Fibroblast of skin of abdomen (primary cell): ENCODE results near the gene TMED4.
"Not testable (repeated sequence)": the region's sequence is repeated elsewhere in the genome, so short reads cannot be mapped to it uniquely, and the experiment has no call there.

Experiments used
- DNase-seq: peaks from one replicate; pipeline ENCODE4 v3.0.0-alpha.2; 2013

TMED4 gene

DNA sequence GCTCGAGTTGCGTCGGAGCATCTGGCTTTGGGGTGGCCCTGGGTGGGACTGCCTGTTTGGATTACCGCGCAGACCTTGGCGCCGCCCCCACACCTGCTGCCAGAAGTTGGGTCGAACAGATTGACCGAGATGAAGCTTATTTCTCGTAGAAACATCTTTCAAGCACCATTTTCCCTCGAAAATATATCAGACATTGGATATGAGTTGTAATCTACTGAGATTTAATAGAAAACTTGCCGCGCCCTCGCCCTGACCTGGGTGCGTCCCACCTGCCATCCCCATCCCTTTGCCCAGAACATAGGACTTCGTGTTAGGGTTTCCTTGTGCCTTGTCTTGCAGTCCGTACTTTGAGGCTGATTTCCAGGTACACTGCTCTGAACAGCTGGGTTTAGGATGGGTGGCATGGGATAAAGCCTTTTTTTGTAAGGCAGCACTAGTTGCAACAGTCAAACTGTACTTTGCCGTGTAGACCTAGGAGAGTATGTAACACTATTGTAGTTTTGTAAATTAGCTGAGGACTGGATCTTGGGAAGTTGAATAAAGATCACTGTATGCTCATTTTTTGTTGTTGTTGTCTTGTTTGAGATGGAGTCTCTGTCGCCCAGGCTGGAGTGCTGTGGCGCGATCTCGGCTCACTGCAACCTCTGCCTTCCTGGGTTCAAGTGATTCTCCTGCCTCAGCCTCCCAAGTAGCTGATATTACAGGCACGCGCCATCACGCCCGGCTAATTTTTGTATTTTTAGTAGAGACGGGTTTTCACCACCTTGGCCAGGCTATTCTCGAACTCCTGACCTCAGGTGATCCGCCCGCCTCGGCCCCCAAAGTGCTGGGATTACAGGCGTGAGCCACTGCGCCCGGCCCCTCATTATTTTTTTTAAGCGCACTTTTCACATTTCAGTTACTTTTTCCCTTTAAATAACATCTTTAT is 25.4 kb upstream of the TMED4 start:
- no peak for DNase-seq

DNA sequence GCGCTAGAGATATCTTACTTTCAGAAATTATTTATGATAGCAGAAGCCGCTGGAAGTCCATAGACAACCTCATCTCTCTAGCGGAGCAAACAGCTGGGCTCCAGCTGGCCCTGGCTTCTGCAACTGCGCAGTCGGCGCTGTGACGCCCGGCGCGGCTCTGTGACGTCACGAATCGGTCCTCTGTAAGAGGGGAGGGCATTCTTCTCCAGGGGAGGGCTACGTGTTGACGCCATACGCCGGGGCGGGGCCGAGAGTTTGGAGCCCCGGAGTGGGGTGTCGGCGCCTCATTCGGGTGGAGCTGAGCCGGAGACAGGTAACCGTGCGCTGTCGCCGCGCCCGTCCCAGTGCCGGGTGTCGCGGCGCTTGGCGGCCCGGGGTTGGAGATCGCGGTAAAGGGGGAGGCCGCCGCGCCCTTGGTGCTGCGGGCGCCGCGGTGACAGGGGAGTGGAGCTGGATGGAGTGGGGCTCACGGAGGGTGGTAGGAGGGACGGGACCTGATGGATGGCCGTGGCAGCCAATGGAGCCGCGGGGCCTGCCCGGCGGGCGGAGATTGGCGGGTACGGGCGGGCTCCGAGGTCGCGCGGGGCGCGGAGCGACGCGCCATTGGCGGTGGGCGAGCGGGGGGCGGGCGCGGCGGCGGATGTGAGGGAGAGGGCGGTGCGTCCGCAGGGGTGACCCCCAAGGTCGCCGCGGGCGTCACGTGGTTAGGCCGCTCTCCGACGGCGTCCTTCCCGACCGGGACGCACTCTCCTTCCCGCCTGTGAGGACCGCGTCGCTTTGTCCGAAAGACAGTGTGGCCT is 24.5 kb upstream of the TMED4 start, which contains the start of gene OGDH:
Gene OGDH (plus strand): TSS at position 287 of the 800 bp plus-strand sequence. CDS start 17,717 bp downstream, outside the sequence.
- peak; percentile 99 for DNase-seq

DNA sequence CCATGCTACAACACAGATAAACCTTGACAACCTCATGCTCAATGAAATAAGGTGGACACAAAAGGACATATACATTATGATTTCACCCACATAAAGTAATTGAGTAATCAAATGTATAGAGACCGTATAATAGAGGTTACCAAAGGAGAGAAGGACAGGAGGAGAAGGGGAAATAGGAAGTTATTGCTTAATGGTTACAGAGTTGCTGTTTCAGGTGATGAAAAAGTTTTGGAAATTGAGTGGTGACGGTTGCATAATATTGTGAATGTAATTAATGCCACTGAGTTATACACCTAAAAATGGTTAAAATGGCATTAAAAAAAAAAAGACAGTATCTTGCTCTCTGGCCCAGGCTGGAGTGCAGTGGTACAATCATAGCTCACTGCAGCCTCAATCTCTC is 22.9 kb upstream of the TMED4 start:
- DNase-seq = no peak

DNA sequence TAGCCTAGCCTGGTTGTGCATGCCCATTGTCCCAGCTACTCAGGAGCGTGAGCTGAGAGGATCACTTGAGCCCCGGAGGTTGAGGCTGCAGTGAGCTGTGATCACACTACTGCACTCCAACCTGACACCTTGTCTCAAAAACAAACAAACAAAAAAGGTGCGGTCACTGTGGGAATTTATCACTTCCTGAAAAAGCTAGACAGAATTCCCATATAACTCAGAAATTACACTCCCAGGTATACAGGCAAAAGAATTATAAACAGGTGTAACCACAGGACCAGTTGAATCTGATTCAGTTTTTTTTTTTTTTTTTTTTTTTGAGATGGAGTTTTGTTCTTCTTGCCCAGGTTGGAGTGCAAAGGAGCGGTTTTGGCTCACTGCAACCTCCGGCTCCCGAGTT is 21.2 kb upstream of the TMED4 start:
- no peak for DNase-seq

DNA sequence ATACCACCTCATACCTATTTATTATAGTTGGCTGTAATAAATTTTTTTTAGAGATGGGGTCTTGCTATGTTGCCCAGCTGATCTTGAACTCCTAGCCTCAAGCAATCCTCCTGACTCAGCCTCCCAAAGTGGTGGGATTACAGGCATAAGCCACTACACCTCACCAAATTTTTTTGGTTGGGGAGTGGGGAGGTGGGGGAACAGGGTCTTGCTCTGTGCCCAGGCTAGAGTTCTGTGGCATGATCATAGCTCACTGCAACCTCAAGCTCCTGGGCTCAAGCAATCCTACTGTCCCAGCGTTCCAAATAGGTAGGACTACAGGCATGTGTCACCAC is 20.5 kb upstream of the TMED4 start:
- no peak for DNase-seq

DNA sequence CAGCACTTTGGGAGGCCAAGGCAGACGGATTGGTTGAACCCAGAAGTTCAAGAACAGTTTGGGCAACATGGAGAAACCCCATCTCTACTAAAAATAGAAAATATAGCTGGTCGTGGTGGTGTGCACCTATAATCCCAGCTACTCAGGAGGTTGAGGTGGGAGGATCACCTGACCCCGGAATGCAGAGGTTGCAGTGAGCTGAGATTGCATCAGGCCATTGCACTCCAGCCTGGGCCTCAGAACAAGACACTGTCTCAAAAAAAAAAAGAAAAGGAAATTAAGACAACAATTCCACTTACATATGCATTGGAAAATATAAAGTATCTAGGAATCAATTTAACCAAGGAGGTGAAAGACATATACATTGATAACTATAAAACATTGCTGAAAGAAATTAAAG is 17.2 kb upstream of the TMED4 start:
- no peak for DNase-seq

DNA sequence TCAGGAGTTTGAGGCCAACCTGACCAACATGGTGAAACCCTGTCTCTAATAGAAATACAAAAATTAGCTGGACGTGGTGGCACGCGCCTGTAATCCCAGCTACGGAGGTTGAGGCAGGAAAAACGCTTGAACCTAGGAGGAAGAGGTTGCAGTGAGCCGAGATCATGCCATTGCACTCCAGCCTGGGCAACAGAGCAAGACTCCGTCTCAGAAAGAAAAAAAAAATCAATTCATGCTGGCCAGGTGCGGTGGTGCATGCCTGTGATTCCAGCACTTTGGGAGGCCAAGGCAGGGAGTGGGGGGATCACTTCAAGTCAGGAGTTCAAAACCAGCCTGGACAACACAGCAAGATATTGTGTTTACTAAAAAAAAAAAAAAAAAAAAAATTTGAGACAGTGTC is 15.2 kb upstream of the TMED4 start:
- DNase-seq = not testable (repeated sequence)

DNA sequence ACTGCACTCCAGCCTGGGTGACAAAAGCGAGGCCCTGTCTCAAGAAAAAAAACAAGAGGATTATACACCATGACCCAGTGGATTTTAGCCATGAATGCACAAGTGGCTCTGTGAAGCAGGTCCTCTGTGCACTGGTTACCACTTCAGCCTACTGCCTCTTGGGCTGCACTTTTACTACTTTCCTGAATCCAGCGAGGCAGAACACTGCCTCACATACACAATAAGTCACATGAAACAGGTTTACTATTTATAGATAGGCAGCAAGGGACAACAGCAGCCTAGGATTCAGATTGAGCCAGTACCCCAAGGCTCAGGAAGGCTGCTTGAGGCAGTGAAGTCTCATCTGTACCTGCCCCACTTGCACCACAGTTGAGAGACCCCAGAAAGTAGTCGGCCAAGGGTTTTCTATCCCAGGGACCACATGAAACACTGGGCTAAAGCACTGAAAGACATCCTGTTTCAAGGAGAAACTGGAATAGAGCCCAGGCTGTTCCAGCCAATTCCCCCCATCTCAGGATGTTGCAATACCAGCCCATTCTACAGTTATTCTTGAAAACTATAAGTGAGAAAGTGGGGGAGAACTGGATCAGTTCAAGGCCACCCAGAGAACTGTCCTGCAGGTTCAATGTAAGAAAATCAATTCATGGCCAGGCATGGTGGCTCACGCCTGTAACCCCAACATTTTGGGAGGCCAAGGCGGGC is 14.1 kb upstream of the TMED4 start:
- no peak for DNase-seq

DNA sequence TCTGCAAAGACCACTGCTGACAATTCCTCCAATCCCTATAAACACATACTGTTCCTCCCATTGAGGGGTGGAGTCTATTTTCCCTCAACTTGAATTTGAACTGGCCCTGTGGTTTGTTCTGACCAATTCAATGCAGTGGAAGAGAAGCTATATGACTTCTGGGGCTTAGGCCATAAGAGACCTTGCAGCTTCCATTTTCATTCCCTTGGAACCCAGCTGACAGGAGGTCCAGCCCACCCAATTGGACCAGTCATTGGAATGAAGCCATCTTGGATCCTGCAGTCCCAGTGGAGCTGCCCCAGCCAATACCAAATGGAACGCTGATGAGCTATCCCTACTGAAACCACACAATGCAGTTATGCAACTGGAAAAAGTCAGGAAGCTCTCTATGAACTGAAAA is 8.9 kb upstream of the TMED4 start:
- no peak for DNase-seq

DNA sequence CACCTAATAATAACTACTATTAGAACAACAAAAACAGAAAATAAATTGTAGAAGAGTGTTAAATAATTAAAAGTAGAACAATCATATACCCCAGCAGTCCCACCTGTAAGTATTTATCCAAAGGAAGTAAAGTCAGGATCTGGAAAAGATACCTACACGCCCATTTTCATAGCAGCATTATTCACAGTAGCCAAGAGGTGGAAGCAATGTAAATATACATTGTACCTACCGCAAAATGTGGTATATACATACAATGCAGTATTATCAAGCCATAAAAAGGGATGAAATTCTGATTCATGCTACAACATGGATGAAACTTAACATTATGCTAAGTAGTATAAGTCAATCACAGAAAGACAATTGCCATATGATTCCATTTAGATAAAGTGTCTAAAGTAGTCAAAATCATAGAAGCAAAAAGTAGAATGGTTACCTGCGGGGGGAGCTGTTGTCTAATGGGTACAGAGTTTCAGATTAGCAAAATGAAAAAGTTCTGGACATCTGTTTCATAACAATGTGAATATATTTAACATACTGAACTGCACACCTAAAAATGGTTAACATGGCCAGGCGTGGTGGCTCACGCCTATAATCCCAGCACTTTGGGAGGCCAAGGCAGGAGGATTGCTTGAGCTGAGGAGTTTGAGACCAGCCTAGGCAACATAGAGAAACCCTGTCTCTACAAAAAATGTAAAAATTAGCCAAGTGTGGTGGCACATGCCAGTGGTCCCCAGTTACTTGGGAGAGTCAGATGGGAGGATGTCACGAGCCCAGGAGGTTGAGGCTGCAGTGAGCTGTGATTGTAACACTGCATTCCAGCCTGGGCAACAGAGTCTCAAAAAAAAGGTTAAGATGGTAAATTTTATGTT is 6.0 kb upstream of the TMED4 start:
- peak; percentile 58 for DNase-seq

DNA sequence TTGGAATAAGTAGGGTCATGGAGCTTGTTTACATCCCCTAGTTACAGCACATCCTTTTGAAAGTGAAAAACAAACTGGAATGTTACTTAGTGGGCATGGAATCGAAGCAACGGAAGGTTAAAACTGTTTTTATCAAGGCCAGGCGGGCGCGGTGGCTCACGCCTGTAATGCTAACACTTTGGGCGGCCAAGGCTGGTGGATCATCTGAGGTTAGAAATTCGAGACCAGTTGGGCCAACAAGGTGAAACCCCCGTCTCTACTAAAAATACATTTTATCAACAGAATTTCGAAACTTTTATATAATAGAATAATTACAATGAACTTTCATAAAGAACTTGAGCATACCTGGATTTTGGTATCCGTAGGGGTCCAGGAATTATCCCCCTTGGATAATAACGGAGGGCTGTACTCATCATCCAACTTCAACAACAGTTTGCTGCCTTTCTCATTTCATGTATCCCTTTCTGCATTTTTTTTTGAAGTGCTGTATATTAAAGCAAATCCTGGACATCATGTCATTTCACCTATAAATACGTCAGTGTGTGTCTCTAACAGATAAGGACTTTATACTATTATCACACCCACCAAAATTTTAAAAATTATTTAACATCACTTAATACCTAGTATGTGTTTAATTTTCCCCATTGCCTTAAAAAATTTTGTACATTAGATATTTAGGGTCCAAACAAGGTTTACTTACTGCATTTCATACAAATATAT is 1.3 kb upstream of the TMED4 start:
- no peak for DNase-seq

DNA sequence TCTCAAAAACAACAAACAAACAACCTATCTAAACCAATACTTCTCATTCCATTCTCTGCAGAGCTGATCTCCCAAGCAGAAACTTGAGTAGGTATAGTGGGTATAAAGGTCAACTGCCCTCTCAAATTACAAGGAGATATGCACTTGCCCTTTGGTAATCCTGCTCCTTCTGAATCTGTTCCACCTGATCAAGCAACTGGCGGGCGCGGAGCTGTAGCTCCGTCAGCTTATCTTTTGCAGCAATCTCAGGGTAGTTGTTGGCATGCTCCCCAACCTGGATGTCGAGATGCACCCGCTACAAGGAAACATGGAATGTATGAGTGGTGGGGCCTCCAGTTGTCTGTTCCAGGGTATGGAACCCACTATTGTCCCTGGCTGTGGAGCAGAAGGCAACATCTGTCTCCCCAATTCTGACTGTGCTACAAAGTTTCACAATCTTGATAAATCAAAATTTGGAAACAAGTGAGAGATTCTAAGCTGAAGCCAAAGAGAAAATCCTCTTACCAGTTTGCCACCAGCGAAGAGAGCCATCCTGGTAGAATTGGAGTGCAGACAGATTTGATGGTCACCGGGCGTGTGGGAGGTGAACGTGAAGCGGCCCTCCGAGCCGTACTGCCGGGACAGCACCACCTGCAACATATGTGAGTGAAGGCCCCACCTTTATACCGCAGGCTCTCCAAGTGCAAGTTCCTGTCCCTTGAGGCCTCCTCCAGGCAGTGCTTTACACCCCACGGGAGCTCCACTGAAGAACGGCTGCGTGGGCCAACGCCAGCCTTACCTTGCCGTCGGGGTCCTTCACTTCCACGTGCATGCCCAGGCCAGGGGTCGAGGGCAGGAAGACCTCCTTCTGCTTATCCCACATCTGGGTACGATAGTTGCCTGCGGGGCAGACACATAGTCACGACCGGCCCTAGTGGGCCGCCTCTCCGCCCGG is 819 bp downstream of the TMED4 start:
- DNase-seq = no peak

DNA sequence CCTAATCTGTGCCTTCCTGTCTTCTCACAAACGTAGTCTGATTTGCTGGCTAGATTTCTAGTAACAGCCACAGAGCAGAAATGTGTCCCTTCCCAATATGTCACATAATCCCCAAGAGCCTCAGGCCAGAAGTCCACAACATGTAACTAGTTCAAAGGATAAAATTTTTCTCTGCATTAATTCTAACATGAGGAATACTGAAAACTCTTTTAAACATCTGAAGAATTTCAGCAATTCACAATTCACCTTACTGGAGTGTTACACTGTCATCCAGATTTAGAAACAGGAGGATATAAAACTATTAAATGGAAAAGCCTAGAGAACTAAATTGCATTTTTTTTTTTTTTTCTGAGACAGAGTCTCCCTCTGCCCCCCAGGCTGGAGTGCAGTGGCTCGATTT is 5.8 kb downstream of the TMED4 start:
- DNase-seq = no peak

DNA sequence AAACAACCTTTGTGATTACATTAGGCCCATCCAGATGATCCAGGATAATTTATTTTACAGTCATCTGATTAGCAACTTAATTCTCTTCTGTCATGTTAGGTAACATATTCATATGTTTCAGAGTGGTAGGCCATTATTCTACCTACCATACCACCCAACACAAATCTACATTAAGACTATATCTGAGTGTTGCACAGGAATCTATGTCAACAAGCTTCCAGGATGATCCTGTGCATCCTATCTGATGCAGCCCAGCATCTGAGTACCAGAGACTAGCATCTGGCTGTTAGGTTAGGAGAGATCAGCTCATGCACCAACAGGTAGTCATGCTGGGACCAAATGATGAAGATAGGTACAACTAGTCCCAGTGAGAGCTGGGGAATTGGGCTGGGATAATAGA is 7.0 kb downstream of the TMED4 start:
- no peak for DNase-seq

DNA sequence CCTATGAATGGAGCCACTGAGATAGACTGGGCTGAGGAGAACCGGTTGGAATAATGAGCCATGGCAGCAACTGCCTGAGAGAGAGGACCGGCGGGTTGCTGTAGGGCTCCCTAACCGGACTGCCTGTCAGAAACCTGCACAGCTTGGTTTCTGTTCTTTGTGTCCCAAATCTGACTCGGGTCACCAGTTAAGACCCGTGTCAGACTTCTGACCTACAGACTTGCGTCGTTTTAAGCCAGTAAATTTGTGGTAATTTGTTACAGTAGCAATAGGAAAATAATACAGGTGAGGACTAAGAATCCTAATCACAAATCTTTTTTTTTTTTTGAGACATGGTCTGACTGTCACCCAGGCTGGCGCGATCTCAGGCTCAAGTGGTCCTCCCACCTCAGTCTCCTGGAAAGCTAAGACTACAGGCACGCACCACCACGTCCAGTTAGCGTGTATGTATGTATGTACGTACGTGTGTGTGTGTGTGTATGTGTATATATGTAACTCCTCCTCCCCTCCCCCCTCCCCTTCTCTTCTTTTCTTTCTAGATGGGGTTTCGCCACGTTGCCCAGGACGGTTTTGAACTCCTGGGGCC is 7.7 kb downstream of the TMED4 start:
- no peak for DNase-seq

DNA sequence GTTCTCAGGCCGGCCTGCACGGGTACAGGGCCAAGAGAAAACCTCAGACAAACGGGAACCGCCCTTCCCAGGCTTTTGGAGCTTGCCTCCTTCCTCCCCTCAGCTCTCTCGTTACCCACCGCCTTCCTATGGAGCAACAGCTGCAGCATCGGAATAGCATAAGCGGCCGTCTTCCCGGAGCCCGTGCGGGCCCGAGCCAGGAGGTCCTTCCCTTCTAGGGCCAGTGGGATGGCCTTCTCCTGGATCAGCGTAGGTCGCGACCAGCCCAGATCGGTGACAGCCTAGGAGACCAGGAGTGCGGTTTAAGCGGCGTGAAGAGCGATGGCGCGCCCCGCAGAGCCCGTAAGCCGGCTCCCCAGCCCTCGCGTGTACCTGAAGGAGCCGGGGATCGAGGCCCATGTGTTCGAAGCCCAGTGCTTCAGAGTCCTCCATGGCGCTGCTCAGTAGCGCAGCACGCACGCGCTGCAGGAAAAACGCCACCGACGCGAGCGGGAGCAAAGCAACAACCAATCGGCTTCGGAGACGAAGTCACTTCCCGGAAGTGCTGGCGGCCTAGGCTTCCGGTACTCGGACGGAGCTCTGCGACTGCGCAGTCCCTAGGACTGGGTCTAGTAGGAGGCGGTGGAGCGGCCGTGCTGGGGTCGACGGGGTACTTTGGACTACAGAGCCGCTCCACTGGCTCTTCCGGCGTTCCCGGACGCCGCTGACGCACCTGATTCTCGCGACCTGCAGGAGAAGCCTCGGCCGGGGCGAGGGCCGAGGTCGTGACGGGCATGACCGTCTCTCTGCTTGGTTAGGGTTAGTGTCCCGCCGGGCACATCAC is 8.4 kb downstream of the TMED4 start, which contains the start of gene DDX56:
Gene DDX56 (minus strand): TSS at position 445 of the 823 bp plus-strand sequence. CDS start 13 bp downstream, at position 432.
- peak; percentile 93 for DNase-seq

DNA sequence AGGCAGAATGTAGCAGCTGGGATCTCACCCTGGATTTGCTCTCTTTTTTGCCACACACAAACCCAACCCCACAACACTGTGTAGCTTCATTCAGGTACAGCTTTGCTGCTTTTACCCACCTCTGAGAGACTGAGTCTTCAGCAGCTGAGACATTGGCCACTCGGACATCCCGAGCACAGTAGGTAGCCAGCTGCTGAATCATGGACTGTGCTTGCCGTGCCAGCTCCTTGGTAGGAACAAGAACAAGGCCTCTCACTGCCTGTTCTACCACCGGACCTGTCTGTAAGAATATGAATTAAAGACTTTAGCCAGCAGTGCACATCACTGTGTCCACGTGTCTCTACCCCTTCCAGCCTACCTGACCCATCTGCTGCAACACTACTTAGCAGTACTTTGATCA is 9.3 kb downstream of the TMED4 start:
- no peak for DNase-seq

DNA sequence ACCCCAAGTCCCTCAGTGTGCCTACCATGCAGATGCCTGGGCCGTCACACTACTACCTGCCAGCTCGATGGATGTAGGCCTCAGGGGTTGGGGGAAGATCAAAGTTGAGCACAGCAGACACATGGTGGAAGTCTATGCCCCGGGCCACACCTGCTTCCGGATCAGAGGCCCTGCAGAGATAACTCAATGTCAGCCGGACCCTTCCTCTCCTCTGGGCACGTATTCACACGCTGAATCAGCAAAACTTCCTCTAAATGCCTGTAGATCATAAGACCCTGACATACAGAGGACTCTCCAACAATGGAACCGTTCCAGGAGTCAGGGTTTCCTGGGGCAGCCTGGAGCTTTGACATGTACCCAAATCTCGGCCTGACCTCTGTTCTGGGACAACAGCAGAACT is 12.1 kb downstream of the TMED4 start:
- DNase-seq = no peak
